SH-SY5Y (cell line): ENCODE results near the gene TGM4.

Source experiments
- GATA2 ChIP-seq: IDR thresholded peaks from 2 replicates; pipeline ENCODE4 v1.6.1; 2011; ENCODE audit warnings: mild to moderate bottlenecking, low read depth, low read length
- GATA3 ChIP-seq: IDR thresholded peaks from 2 replicates; pipeline ENCODE4 v1.6.1; 2011; ENCODE audit warnings: low read depth, mild to moderate bottlenecking, low read length, moderate library complexity

DNA sequence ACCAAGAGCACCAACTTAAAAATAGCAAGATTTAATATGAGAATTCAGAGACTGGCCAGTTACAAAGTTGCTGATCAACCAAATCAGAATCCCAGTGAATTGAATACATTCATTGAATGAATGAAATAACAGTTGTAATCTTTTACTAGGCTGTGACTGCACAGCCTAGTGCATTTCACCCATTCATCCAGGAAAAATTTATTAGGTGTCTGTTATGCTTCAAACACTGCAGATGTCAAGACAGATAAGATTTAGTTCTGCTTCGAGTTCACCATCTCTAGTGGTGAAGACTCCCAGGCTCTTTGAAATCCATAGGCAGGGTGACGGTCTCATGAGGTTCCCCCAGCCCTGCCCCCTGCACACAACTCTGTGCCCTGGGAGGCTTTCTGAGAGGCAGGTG, 28.9 kb downstream of the TGM4 start:
- TF ChIP-seq GATA3 (peak; percentile 59), GATA2 (peak; percentile 54; the same call in 1 of the 2 replicates)
